Endothelial cell of umbilical vein (primary cell): ENCODE measurements around the gene ZFYVE21. TPM values are rescaled to one million over a fixed set of nuclear protein-coding genes. Genes with fewer than 3 reads are reported as not detected.

Experiments
- BruUV-seq: library from RNA; stranded (reverse); fragments of 400-500 nt; replicated peaks from 2 replicates; lab custom pipeline; 2021; lab: Mats Ljungman, UMichigan
- CTCF ChIA-PET: fragments of 300-600, 350-600 bp; sonication (Branson Sonifier 250); formaldehyde crosslinking; loops from one replicate; lab custom pipeline; 2021; ENCODE audit warnings: antibody characterized with exemption, inconsistent platforms; lab: Charles Lee
- POLR2A ChIA-PET: fragments of 300-600, 350-600 bp; sonication (Branson Sonifier 250); formaldehyde crosslinking; loops from one replicate; lab custom pipeline; 2021; ENCODE audit warnings: antibody characterized with exemption, inconsistent platforms; lab: Charles Lee
- DNase-seq: peaks from one replicate; pipeline ENCODE4 v3.0.0-alpha.2; 2011; ENCODE audit warnings: low read depth, low spot score
- FAIRE-seq: peaks from 2 replicates; lab custom pipeline; 2011; peaks lifted over from hg19 to GRCh38; lab: Jason Lieb, UNC
- H2AFZ ChIP-seq: 2 replicates; pipeline ENCODE4 v1.6.0; 2012; ENCODE audit warnings: low read depth, low read length, control low read depth, inconsistent platforms
- H3K27ac ChIP-seq: 2 replicates; pipeline ENCODE4 v1.5.1; 2011; ENCODE audit warnings: low read depth, mild to moderate bottlenecking, control low read depth, low read length, moderate library complexity; ENCODE audit not compliant: insufficient read depth
- H3K27me3 ChIP-seq, 2 experiments: 2 replicates each; pipeline versions ENCODE4 v1.6.0 to v1.6.1; 2011; ENCODE audit warnings: low read length in 2 of 2, mixed read lengths in 1 of 2; ENCODE audit not compliant: control insufficient read depth in 2 of 2, insufficient read depth in 2 of 2
- H3K36me3 ChIP-seq, 2 experiments: 2 replicates in 1 of 2; 3 replicates in 1 of 2; pipeline ENCODE4 v1.5.1; 2011; ENCODE audit warnings: low read length in 2 of 2, mild to moderate bottlenecking in 1 of 2, moderate library complexity in 1 of 2; ENCODE audit not compliant: control insufficient read depth in 2 of 2, insufficient read depth in 2 of 2; ENCODE audit errors: extremely low read depth in 1 of 2
- H3K4me1 ChIP-seq: 3 replicates; pipeline ENCODE4 v1.5.1; 2011; ENCODE audit warnings: mild to moderate bottlenecking, low read length; ENCODE audit not compliant: control insufficient read depth, insufficient read depth; ENCODE audit errors: extremely low read depth
- H3K4me2 ChIP-seq: 2 replicates; pipeline ENCODE4 v1.6.1; 2011; ENCODE audit warnings: low read length, control low read depth, mixed read lengths; ENCODE audit not compliant: insufficient read depth
- H3K4me3 ChIP-seq, 3 experiments: fragments of 200-600 bp in 1 of 3; sonication (generic), shearing (Covaris generic) in 1 of 3; replicated peaks in 1 of 3; 2 replicates each; pipeline ENCODE4 v1.5.1; 2011 to 2016; ENCODE audit warnings: control low read depth in 3 of 3, low read length in 3 of 3, mild to moderate bottlenecking in 2 of 3, inconsistent platforms in 1 of 3, low read depth in 1 of 3, moderate library complexity in 1 of 3; ENCODE audit not compliant: insufficient read depth in 1 of 3
- H3K79me2 ChIP-seq: 2 replicates; pipeline ENCODE4 v1.6.0; 2012; ENCODE audit warnings: low read length, inconsistent platforms; ENCODE audit not compliant: control insufficient read depth, insufficient read depth
- H3K9ac ChIP-seq: replicated peaks from 2 replicates; pipeline ENCODE3; 2011; ENCODE audit warnings: low read length, control low read depth; ENCODE audit not compliant: insufficient read depth; ENCODE audit errors: extremely low read depth
- H3K9me1 ChIP-seq: replicated peaks from 3 replicates; pipeline ENCODE4 v1.6.0; 2011; ENCODE audit warnings: mild to moderate bottlenecking, low read length; ENCODE audit not compliant: control insufficient read depth, insufficient read depth; ENCODE audit errors: extremely low read depth
- H3K9me3 ChIP-seq: replicated peaks from 2 replicates; pipeline ENCODE4 v1.5.1; 2012; ENCODE audit warnings: low read length, inconsistent platforms; ENCODE audit not compliant: control insufficient read depth, insufficient read depth
- H4K20me1 ChIP-seq: replicated peaks from 2 replicates; pipeline ENCODE3; 2011; ENCODE audit warnings: mild to moderate bottlenecking, low read length; ENCODE audit not compliant: control insufficient read depth, insufficient read depth; ENCODE audit errors: extremely low read depth
- EZH2 ChIP-seq: IDR thresholded peaks from 2 replicates; pipeline ENCODE4 v1.6.1; 2012; ENCODE audit warnings: borderline replicate concordance, low read depth, mild to moderate bottlenecking, moderate library complexity, low read length, inconsistent platforms; ENCODE audit not compliant: severe bottlenecking
- FOS ChIP-seq: IDR thresholded peaks from 2 replicates; pipeline ENCODE4 v1.6.1; 2011; ENCODE audit warnings: mild to moderate bottlenecking, low read length, moderate library complexity, borderline replicate concordance; ENCODE audit not compliant: insufficient read depth
- GATA2 ChIP-seq: IDR thresholded peaks from 2 replicates; pipeline ENCODE4 v1.7.0; 2011; ENCODE audit warnings: low read depth, mild to moderate bottlenecking, moderate library complexity, mixed read lengths, low read length; ENCODE audit not compliant: insufficient read length, insufficient read depth
- JUN ChIP-seq: IDR thresholded peaks from 2 replicates; pipeline ENCODE4 v1.6.1; 2011; ENCODE audit warnings: borderline replicate concordance, low read depth; ENCODE audit not compliant: insufficient read length, insufficient read depth
- MYC ChIP-seq: IDR thresholded peaks from one replicate; pipeline ENCODE4 v1.6.1; 2011; ENCODE audit warnings: mild to moderate bottlenecking, low read depth, low read length
- POLR2A ChIP-seq: IDR thresholded peaks from 2 replicates; pipeline ENCODE4 v1.6.1; 2012; ENCODE audit warnings: low read depth, mild to moderate bottlenecking, control low read depth, low read length
- POLR2AphosphoS5 ChIP-seq: IDR thresholded peaks from 2 replicates; pipeline ENCODE4 v1.6.1; 2012; ENCODE audit warnings: low read depth, mild to moderate bottlenecking, control low read depth, low read length, moderate library complexity; ENCODE audit not compliant: insufficient read depth
- dilution Hi-C: fragments of 300-500 bp; cut with MboI; formaldehyde crosslinking; loops from one replicate; pipeline ENCODE4 v1.15.0; 2019; ENCODE audit warnings: low sequenced_read_pairs; ENCODE audit not compliant: extremely low pct_ligation_motif_present
- intact Hi-C: fragments of 100-400 bp; cut with micrococcal nuclease; formaldehyde crosslinking; loops from one replicate; pipeline ENCODE4 v1.10.0; 2022
- polyA plus RNA-seq, 4 experiments: library from polyadenylated mRNA; depleted of rRNA in 3 of 4; stranded (reverse) in 3 of 4; unstranded in 1 of 4; fragments of >200 nt; gene quantifications; 2 replicates each; pipeline versions ENCODE4 v1.2.1 to v1.2.3, GENCODE V29; 2011 to 2012; ENCODE audit warnings: missing spikeins in 1 of 4
- total RNA-seq: library from RNA; stranded (reverse); gene quantifications from 2 replicates; pipeline ENCODE4 v1.2.3, GENCODE V29; 2021
- TF ChIP-seq, protein P1 (sequence below), 2 donors: IDR thresholded peaks; 1 replicate in 1 of 2; 2 replicates in 1 of 2; pipeline ENCODE4 v1.5.1; 2011; ENCODE audit warnings: low read length in 2 of 2, mild to moderate bottlenecking in 2 of 2, moderate library complexity in 2 of 2, control low read depth in 1 of 2, inconsistent platforms in 1 of 2, low read depth in 1 of 2; ENCODE audit not compliant: insufficient read depth in 1 of 2; ENCODE audit errors: extremely low read depth in 1 of 2
- TF ChIP-seq, protein P2 (sequence below): IDR thresholded peaks from 2 replicates; pipeline ENCODE4 v1.6.1; 2011; ENCODE audit not compliant: insufficient read depth, insufficient read length

ZFYVE21 gene
- total and polyA plus RNA-seq, 2 donors (not counting 3 experiments of a cell fraction or from before 2014, with no cell fraction given): 54.5 to 98.3 TPM

GRCh38 chr14:103742499-103743255 lies 27.1 kb downstream of the ZFYVE21 start:
- no peak for DNase-seq
- no peak overlapping the region for H3K27ac ChIP-seq
- H3K4me1 ChIP-seq: peaks cover 14% of the 10 kb centered on the region
- peaks cover 0 to 27% of the 10 kb centered on the region in 2 experiments for H3K36me3 ChIP-seq
- H4K20me1 ChIP-seq: no peaks in the 10 kb centered on the region
- POLR2A ChIA-PET: no interaction called here
- BruUV-seq: no TSS peak
- H2AFZ ChIP-seq: no peak overlapping the region
- H3K9ac ChIP-seq: no peak overlapping the region
- FAIRE-seq: no peak
- H3K9me3 ChIP-seq: no peaks in the 10 kb centered on the region
- H3K4me2 ChIP-seq: no peak overlapping the region
- TF ChIP-seq, protein P1, sequence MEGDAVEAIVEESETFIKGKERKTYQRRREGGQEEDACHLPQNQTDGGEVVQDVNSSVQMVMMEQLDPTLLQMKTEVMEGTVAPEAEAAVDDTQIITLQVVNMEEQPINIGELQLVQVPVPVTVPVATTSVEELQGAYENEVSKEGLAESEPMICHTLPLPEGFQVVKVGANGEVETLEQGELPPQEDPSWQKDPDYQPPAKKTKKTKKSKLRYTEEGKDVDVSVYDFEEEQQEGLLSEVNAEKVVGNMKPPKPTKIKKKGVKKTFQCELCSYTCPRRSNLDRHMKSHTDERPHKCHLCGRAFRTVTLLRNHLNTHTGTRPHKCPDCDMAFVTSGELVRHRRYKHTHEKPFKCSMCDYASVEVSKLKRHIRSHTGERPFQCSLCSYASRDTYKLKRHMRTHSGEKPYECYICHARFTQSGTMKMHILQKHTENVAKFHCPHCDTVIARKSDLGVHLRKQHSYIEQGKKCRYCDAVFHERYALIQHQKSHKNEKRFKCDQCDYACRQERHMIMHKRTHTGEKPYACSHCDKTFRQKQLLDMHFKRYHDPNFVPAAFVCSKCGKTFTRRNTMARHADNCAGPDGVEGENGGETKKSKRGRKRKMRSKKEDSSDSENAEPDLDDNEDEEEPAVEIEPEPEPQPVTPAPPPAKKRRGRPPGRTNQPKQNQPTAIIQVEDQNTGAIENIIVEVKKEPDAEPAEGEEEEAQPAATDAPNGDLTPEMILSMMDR (IDR thresholded peaks at IDR 0.05; ENCODE audit: extremely low read depth in 1 of 2, insufficient read depth in 1 of 2, low read depth in 1 of 2, low read length in 2 of 2): no peak
- TF ChIP-seq GATA2 (no peak), POLR2AphosphoS5 (no peak), MYC (no peak), FOS (no peak), EZH2 (no peak), POLR2A (no peak), JUN (no peak)
- TF ChIP-seq, protein P2, sequence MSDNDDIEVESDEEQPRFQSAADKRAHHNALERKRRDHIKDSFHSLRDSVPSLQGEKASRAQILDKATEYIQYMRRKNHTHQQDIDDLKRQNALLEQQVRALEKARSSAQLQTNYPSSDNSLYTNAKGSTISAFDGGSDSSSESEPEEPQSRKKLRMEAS: no peak
- CTCF ChIA-PET: no interaction called here
- intact Hi-C loops: no loop called here
- dilution Hi-C loops: no loop called here
- H3K9me1 ChIP-seq: no peaks in the 10 kb centered on the region
- no peaks in the 10 kb centered on the region for H3K27me3 ChIP-seq
- H3K79me2 ChIP-seq: no peaks in the 10 kb centered on the region
- no peak overlapping the region for H3K4me3 ChIP-seq
